Lower lobe of right lung (tissue), 2 donors: ENCODE data around the gene SIPA1. TPM values are rescaled to one million over a fixed set of nuclear protein-coding genes. Genes with fewer than 3 reads are reported as not detected.
A peak's percentile ranks its signal among the peaks of the same experiment; 100 is the strongest.

Experiments used
- ATAC-seq, 2 donors: fragments of 200-7000 bp; cut with Tn5 transposase; one replicate each; pipeline ENCODE4 v1.9.1; 2020 to 2022; ENCODE audit warnings: mild to moderate bottlenecking in 2 of 2, moderate library complexity in 2 of 2
- DNase-seq: peaks from one replicate; pipeline ENCODE4 v3.0.0-alpha.2; 2020
- H3K27ac ChIP-seq: fragments of 200-600 bp; one replicate; pipeline ENCODE4 v1.8.0; 2022
- H3K27me3 ChIP-seq: fragments of 200-600 bp; one replicate; pipeline ENCODE4 v1.8.0; 2022; ENCODE audit warnings: low read depth
- H3K36me3 ChIP-seq: fragments of 200-600 bp; one replicate; pipeline ENCODE4 v1.8.0; 2022; ENCODE audit warnings: mild to moderate bottlenecking
- H3K4me1 ChIP-seq: fragments of 200-600 bp; one replicate; pipeline ENCODE4 v1.8.0; 2022
- H3K4me3 ChIP-seq: fragments of 200-600 bp; one replicate; pipeline ENCODE4 v1.8.0; 2022; ENCODE audit warnings: mild to moderate bottlenecking
- H3K9me3 ChIP-seq: fragments of 200-600 bp; one replicate; pipeline ENCODE4 v1.8.0; 2022
- intact Hi-C: fragments of 100-400 bp; cut with DNase I; formaldehyde crosslinking; loops from one replicate; pipeline ENCODE4 v1.11.0; 2022
- total RNA-seq: library from RNA; stranded (reverse); fragmentation: NEBNext Ultra II Directional; extraction: Animal tissue kit (Norgen Biotek cat#: 25700); gene quantifications from one replicate; pipeline ENCODE4 v1.2.1, GENCODE V29; 2021
- TF ChIP-seq, protein P1 (sequence below): fragments of 200-600 bp; IDR thresholded peaks from one replicate; pipeline ENCODE4 v1.8.0; 2022; ENCODE audit warnings: antibody characterized with exemption, mild to moderate bottlenecking
- donor health status: DM: no; HTN: yes; CAD: no; lungs with severe emphysema.

SIPA1 gene
- total RNA-seq, 1 donor from 2014 or later = 102 TPM

DNA sequence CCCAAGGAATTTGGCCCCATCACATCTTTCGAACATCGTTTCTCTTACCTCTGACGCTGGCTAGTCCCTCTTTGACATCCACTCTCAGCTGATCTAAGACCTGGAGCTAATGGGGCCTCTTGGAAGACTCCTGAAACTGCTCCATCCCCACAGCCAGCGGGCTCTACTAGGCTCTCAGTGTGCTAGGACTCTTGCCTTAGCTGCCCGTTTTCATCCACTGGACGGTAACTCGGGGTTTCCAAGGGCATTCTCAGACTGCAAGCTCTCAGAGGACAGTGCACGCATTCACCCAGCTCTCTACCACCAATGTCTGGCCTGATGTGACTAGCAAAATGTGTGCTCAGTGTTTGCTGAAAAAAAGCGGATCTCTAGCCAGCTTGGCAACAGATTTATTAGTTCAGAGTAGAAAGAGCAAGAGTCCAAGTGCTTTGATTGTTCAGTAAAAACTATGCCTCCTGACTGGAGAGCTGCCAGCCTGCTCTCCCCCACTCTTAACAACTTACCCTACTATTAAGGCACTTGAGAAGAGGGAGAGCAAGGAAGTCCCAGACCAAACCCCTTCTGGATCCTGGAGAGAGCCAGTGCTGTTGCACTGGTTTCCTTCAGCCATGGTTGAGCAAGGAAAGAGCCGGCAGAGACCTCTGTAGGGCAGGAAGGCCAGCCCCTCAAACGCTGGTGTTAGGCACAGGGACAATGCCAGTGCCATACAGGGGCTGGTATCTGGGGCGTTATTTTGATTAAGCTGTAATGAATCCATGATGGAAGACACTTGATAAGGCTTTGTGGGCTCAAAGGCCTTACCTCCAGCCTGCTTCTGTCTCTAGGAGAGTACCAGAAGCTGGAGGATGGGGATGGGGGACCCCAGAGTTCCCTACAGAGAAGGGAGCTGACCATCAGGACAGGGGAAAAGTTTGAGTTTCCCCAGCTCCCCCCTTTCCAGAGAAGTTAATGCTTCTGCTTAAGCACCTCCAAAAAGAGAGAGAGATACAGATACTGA, 15.6 kb downstream of the SIPA1 start:
- peak; percentile 66 for DNase-seq
- ATAC-seq = peak; percentile 7 to 14
- H3K4me1 ChIP-seq = peaks cover 47% of the 10 kb centered on the region

DNA sequence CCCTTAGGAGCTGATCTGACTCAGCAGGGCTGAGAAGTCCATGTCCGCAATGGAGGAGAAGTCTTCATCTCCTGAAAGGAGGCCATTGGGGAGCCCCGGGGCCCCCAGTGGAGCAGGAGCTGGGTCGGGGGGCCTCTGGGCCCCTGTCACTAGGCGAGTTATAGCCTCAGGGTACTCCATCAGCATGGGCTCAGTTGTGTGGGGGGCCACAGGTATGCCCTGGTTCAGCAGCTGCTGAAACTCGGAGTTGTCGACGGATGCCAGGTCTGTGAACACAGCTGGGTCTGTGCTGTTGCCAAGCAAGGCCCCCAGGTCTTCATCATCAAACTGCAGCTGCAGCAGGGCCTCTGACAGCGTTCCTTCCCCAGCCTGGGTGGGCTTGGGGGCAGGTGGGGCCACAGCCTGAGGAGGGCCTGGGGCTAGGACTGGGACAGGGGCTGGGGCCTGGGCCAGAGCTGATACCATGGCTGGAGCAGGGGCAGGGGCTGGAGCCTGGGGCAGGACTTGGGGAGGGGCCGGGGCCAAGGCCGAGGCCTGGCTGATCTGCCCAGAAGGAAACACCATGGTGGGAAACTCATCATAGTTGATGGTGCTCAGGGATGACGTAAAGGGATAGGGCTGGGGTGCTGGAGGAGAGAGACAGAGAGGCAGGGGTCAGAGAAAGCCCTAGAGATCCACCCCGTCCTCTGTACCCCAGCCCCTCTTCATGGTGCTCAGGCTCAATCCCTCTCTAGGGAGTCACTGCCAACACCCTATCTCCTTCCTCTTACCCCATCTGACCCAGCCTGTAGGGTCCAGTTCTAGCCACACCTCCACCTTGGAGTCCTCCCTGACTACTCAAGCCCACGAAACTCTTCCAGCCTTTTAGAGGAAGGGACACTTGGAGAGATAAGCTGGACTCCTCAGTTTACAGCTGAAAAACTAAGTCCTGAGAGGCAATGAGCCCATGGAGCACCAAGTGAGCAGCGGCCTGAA, 16.8 kb downstream of the SIPA1 start:
- TF ChIP-seq, protein P1, sequence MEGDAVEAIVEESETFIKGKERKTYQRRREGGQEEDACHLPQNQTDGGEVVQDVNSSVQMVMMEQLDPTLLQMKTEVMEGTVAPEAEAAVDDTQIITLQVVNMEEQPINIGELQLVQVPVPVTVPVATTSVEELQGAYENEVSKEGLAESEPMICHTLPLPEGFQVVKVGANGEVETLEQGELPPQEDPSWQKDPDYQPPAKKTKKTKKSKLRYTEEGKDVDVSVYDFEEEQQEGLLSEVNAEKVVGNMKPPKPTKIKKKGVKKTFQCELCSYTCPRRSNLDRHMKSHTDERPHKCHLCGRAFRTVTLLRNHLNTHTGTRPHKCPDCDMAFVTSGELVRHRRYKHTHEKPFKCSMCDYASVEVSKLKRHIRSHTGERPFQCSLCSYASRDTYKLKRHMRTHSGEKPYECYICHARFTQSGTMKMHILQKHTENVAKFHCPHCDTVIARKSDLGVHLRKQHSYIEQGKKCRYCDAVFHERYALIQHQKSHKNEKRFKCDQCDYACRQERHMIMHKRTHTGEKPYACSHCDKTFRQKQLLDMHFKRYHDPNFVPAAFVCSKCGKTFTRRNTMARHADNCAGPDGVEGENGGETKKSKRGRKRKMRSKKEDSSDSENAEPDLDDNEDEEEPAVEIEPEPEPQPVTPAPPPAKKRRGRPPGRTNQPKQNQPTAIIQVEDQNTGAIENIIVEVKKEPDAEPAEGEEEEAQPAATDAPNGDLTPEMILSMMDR = no peak
- Histone ChIP-seq H3K4me1 (peaks cover 49% of the 10 kb centered on the region), H3K9me3 (no peaks in the 10 kb centered on the region), H3K36me3 (peaks cover 80% of the 10 kb centered on the region), H3K27me3 (no peaks in the 10 kb centered on the region), H3K4me3 (no peak overlapping the region), H3K27ac (peak overlapping the region; percentile 96)
- intact Hi-C loops = no loop called here
- DNase-seq (no peak), ATAC-seq (no peak)

More for the DNA sequence above, 15.6 kb downstream of the SIPA1 start:
- Histone ChIP-seq H3K27ac (peak overlapping the region; percentile 96), H3K9me3 (no peaks in the 10 kb centered on the region), H3K36me3 (peaks cover 80% of the 10 kb centered on the region), H3K27me3 (no peaks in the 10 kb centered on the region), H3K4me3 (peak overlapping the region; percentile 70)
- intact Hi-C loops = no loop called here
- TF ChIP-seq, protein P1 = no peak

DNA sequence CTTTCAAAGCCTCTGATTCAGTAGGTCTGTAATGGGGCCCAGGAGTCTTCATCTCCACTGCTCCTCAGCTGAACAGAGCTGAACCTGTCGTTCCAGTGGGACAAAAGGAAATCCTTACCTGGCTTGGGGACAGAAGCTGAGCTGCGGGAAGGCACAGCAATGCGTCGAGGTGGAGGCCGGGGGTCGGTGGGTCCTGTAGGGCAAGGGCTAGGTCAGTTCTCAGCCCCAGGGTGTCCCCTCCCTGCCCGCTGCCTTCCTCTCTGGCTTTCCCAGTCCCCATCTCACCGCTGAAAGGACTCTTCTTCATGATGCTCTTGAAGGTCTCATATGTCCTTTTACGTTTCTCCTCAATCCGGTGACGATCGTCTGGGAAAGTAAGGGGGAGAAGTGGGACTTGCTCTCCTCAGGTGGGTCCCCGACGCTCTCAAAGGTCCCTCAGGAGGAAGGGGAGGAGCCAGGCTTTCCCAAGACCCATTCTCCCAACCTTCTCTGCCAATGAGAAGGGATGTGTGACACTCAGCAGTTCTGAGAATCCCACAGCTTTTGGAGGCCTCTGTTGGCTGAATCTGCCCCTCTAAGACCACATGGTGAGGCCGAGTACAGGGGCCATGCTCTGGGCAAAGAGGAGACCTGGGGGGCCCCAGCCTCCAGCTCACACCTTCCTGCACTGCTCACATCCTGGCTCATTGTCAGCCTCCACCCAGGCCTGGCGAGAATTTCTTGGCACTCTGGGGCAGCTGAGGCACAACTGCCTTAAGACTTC, 17.9 kb downstream of the SIPA1 start:
- peaks cover 80% of the 10 kb centered on the region for H3K36me3 ChIP-seq
- H3K4me1 ChIP-seq = peaks cover 50% of the 10 kb centered on the region
- no peaks in the 10 kb centered on the region for H3K9me3 ChIP-seq
- H3K4me3 ChIP-seq = no peak overlapping the region
- intact Hi-C loops = no loop called here
- TF ChIP-seq, protein P1 = no peak
- H3K27ac ChIP-seq = no peak overlapping the region
- H3K27me3 ChIP-seq = no peaks in the 10 kb centered on the region
- ATAC-seq (no peak), DNase-seq (no peak)

DNA sequence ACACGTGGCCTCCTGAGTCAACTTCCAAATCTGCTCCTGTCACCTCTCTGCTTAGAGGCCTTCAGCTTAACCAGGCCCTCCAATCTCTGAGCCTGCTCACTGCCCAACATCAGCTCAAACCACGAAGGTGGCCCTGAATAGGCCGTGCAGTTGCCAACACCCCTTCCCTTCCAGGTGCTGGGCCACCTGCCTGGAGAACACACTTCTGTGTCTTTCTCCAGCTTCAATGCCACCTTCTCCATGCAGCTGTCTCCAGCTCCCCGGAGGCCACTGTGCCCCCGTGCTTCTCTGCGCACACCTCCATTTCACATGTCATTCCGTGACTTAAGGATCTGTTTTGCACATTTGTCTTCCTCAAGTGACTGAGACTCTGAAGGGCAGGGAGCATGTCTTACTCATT, 19.5 kb downstream of the SIPA1 start:
- Histone ChIP-seq H3K36me3 (peaks cover 85% of the 10 kb centered on the region), H3K27ac (no peak overlapping the region), H3K4me1 (peaks cover 48% of the 10 kb centered on the region), H3K4me3 (no peak overlapping the region), H3K27me3 (no peaks in the 10 kb centered on the region), H3K9me3 (no peaks in the 10 kb centered on the region)
- DNase-seq (no peak), ATAC-seq (no peak)
- intact Hi-C loops = no loop called here
- TF ChIP-seq, protein P1 = no peak
